HCT116 (cell line): ENCODE data around the gene FAM171A2. TPM values are rescaled to one million over a fixed set of nuclear protein-coding genes. Genes with fewer than 3 reads are reported as not detected.

Experiments used
- ATAC-seq: fragments of 200-7000 bp; cut with Tn5 transposase; 2 replicates; pipeline ENCODE4 v1.9.1; 2020; ENCODE audit warnings: mild to moderate bottlenecking, moderate library complexity
- BruUV-seq: library from RNA; stranded (reverse); fragments of 400-500 nt; replicated peaks from 2 replicates; lab custom pipeline; 2021; lab: Mats Ljungman, UMichigan
- CTCF ChIA-PET: fragments of 300-600 bp; sonication (Branson Sonifier 250); formaldehyde crosslinking; loops from one replicate; lab custom pipeline; 2021; ENCODE audit warnings: antibody characterized with exemption; lab: Charles Lee
- POLR2A ChIA-PET: fragments of 300-600, 350-600 bp; sonication (Branson Sonifier 250); formaldehyde crosslinking; loops from one replicate; lab custom pipeline; 2021; ENCODE audit warnings: antibody characterized with exemption; lab: Charles Lee
- RAD21 ChIA-PET, 2 experiments: fragments of 300-600 bp; sonication (Branson Sonifier 250); formaldehyde crosslinking; loops; one replicate each; lab custom pipeline; 2023; ENCODE audit warnings: low total read pairs in 2 of 2; ENCODE audit not compliant: uncharacterized antibody in 2 of 2, unreplicated experiment in 2 of 2, low non-redundant PET in 1 of 2; lab: Charles Lee
- DNase-seq: peaks from one replicate; pipeline ENCODE4 v3.0.0-alpha.2; 2010; ENCODE audit warnings: low read depth, low spot score
- H2AFZ ChIP-seq: fragments of 200-600 bp; shearing (Covaris generic), sonication (generic); 2 replicates; pipeline ENCODE4 v1.6.1; 2017; ENCODE audit warnings: low read depth, mixed run types, mixed read lengths, antibody characterized with exemption, low read length; ENCODE audit not compliant: poor library complexity, severe bottlenecking
- H3K27ac ChIP-seq: 2 replicates; pipeline ENCODE4 v1.5.1; 2012; ENCODE audit warnings: low read depth, low read length
- H3K27me3 ChIP-seq: fragments of 200-600 bp; sonication (generic); 2 replicates; pipeline ENCODE4 v1.6.1; 2016; ENCODE audit warnings: mixed run types, low read length, mixed read lengths; ENCODE audit not compliant: insufficient read depth
- H3K36me3 ChIP-seq, 2 experiments: fragments of 200-500 bp in 1 of 2; fragments of 200-600 bp in 1 of 2; sonication (Bioruptor generic) in 1 of 2; sonication (generic) in 1 of 2; 2 replicates each; pipeline versions ENCODE4 v1.5.1 to v1.6.1; 2014 to 2016; ENCODE audit warnings: low read length in 2 of 2, inconsistent platforms in 1 of 2, mixed read lengths in 1 of 2, mixed run types in 1 of 2; ENCODE audit not compliant: insufficient read depth in 2 of 2, control insufficient read depth in 1 of 2
- H3K4me1 ChIP-seq, 2 experiments: fragments of 200-600 bp in 1 of 2; sonication (generic) in 1 of 2; 2 replicates each; pipeline versions ENCODE4 v1.5.1 to v1.6.1; 2012 to 2017; ENCODE audit warnings: low read length in 2 of 2, inconsistent platforms in 1 of 2, mild to moderate bottlenecking in 1 of 2, mixed read lengths in 1 of 2, mixed run types in 1 of 2, moderate library complexity in 1 of 2; ENCODE audit not compliant: insufficient read depth in 2 of 2, control insufficient read depth in 1 of 2
- H3K4me2 ChIP-seq: fragments of 200-600 bp; sonication (generic); 2 replicates; pipeline ENCODE4 v1.6.1; 2017; ENCODE audit warnings: mixed run types, low read length, mixed read lengths
- H3K4me3 ChIP-seq, 2 experiments: fragments of 200-600 bp in 1 of 2; sonication (generic) in 1 of 2; replicated peaks in 1 of 2; 2 replicates each; pipeline ENCODE4 v1.5.1; 2011 to 2016; ENCODE audit warnings: low read length in 2 of 2, control low read depth in 1 of 2, low read depth in 1 of 2, mild to moderate bottlenecking in 1 of 2, mixed read lengths in 1 of 2, mixed run types in 1 of 2
- H3K79me2 ChIP-seq: fragments of 200-600 bp; sonication (generic); 2 replicates; pipeline ENCODE4 v1.6.1; 2017; ENCODE audit warnings: mild to moderate bottlenecking, mixed run types, low read length, moderate library complexity, mixed read lengths; ENCODE audit not compliant: insufficient read depth
- H3K9ac ChIP-seq: fragments of 200-600 bp; sonication (generic); 2 replicates; pipeline ENCODE4 v1.6.1; 2016; ENCODE audit warnings: low read length, mixed read lengths
- H3K9me2 ChIP-seq: fragments of 200-600 bp; sonication (generic), shearing (Covaris generic); 2 replicates; pipeline ENCODE4 v1.6.1; 2017; ENCODE audit warnings: mixed run types, mild to moderate bottlenecking, moderate library complexity; ENCODE audit not compliant: insufficient read depth
- H3K9me3 ChIP-seq, 2 experiments: fragments of 200-500 bp in 1 of 2; fragments of 200-600 bp in 1 of 2; sonication (Bioruptor generic) in 1 of 2; sonication (generic) in 1 of 2; 2 replicates each; pipeline ENCODE4 v1.6.1; 2014 to 2017; ENCODE audit warnings: low read length in 2 of 2, mixed read lengths in 2 of 2, inconsistent platforms in 1 of 2, low read depth in 1 of 2, mild to moderate bottlenecking in 1 of 2, mixed run types in 1 of 2, moderate library complexity in 1 of 2; ENCODE audit not compliant: control insufficient read depth in 1 of 2, insufficient read depth in 1 of 2
- H4K20me1 ChIP-seq: fragments of 200-600 bp; sonication (generic), shearing (Covaris generic); 2 replicates; pipeline ENCODE4 v1.6.1; 2017; ENCODE audit warnings: mixed run types, mild to moderate bottlenecking, moderate library complexity; ENCODE audit not compliant: insufficient read depth
- CBX3 ChIP-seq: IDR thresholded peaks from 2 replicates; pipeline ENCODE4 v1.6.1; 2012; ENCODE audit warnings: low read depth
- CEBPB ChIP-seq: IDR thresholded peaks from 2 replicates; pipeline ENCODE4 v1.6.1; 2012; ENCODE audit warnings: low read depth
- ELF1 ChIP-seq: IDR thresholded peaks from 2 replicates; pipeline ENCODE4 v1.6.1; 2012; ENCODE audit warnings: low read depth, borderline replicate concordance
- EZH2 ChIP-seq: fragments of 200-600 bp; sonication (generic); IDR thresholded peaks from 2 replicates; pipeline ENCODE4 v1.6.1; 2017; ENCODE audit warnings: antibody characterized with exemption, mixed run types
- EZH2phosphoT487 ChIP-seq: fragments of 200-600 bp; IDR thresholded peaks from 2 replicates; pipeline ENCODE4 v1.6.1; 2018; ENCODE audit warnings: antibody characterized with exemption, borderline replicate concordance
- FOSL1 ChIP-seq: IDR thresholded peaks from 2 replicates; pipeline ENCODE4 v1.6.1; 2012; ENCODE audit warnings: low read depth
- POLR2A ChIP-seq: IDR thresholded peaks from 2 replicates; pipeline ENCODE4 v1.7.0; 2011; ENCODE audit warnings: borderline replicate concordance; ENCODE audit not compliant: insufficient read depth, insufficient read length; ENCODE audit errors: extremely low read depth
- POLR2AphosphoS5 ChIP-seq: IDR thresholded peaks from 2 replicates; pipeline ENCODE4 v1.6.1; 2011; ENCODE audit warnings: mild to moderate bottlenecking, low read depth, low read length, moderate library complexity
- RAD21 ChIP-seq: IDR thresholded peaks from 2 replicates; pipeline ENCODE4 v1.6.1; 2012; ENCODE audit warnings: low read depth, mild to moderate bottlenecking
- SIN3A ChIP-seq: IDR thresholded peaks from 2 replicates; pipeline ENCODE4 v1.6.1; 2012; ENCODE audit warnings: low read depth
- TCF7L2 ChIP-seq: IDR thresholded peaks from 2 replicates; pipeline ENCODE4 v1.7.0; 2011; ENCODE audit warnings: borderline replicate concordance, inconsistent platforms; ENCODE audit not compliant: insufficient read depth, insufficient read length; ENCODE audit errors: extremely low read depth
- YY1 ChIP-seq: IDR thresholded peaks from 2 replicates; pipeline ENCODE4 v1.6.1; 2011; ENCODE audit warnings: low read length, low read depth, moderate library complexity, mild to moderate bottlenecking; ENCODE audit not compliant: insufficient replicate concordance; ENCODE audit errors: extremely low read depth
- ZFX ChIP-seq: fragments of 450-650 bp; IDR thresholded peaks from 2 replicates; pipeline ENCODE4 v1.6.1; 2017
- intact Hi-C: fragments of 100-400 bp; cut with micrococcal nuclease; formaldehyde crosslinking; loops from 2 replicates; pipeline ENCODE4 v1.10.0; 2022
- total RNA-seq: library from RNA; stranded (reverse); gene quantifications from one replicate; pipeline ENCODE4 v1.2.1, GENCODE V29; 2021; ENCODE audit not compliant: unreplicated experiment
- TF ChIP-seq, protein P1 (sequence below), 3 experiments: fragments of 200-600 bp in 1 of 3; sonication (generic) in 1 of 3; IDR thresholded peaks in 2 of 3; conservative IDR thresholded peaks in 1 of 3; 2 replicates each; pipeline ENCODE4 v1.5.1; 2012 to 2017; ENCODE audit warnings: low read depth in 2 of 3, low read length in 2 of 3, antibody characterized with exemption in 1 of 3, borderline replicate concordance in 1 of 3, control low read depth in 1 of 3, mild to moderate bottlenecking in 1 of 3, mixed read lengths in 1 of 3, mixed run types in 1 of 3, moderate library complexity in 1 of 3; ENCODE audit not compliant: insufficient read depth in 1 of 3
- TF ChIP-seq, protein P2 (sequence below): IDR thresholded peaks from 2 replicates; pipeline ENCODE4 v1.6.1; 2012; ENCODE audit warnings: low read depth
- TF ChIP-seq, protein P3 (sequence below): IDR thresholded peaks from 2 replicates; pipeline ENCODE4 v1.6.1; 2012

FAM171A2 gene
- total RNA-seq, 1 experiment from 2014 or later, result 18.0 TPM

DNA sequence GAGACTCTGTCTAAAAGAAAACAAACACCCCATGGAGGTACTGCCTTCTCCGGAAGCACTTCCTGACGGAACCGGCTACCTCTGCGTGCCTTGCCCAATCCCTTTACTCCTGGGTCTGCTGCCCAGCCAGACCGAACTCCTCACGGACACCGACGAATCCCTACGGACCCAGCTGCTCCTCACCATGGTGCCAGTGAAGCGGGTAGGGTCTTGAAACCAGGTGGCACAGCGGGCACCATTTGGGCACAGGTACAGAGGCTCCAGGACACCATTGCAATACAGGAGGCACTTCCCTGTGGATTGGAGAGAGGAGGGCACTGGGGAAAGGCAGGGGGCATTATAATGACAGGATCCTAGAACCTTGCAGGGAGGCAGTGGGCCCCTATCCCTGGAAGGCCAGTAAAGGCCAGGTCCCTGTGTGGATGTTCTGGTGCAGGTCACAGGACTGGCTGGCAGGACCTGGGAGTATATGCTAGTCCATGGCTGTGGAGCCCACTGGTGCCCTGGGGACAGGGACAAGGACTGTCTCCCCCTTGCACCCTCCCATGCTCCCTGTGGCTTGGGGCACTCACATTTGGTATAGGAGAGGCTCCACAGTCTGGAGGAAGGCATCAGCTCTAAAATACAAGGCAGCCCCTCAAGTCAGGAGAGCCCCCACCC, 41.3 kb downstream of the FAM171A2 start:
- no peaks in the 10 kb centered on the region for H3K27me3 ChIP-seq
- no peak for ATAC-seq
- H3K4me1 ChIP-seq, result peaks cover 1 to 17% of the 10 kb centered on the region in 2 experiments; a peak in 3 of 4 replicates
- CTCF ChIA-PET, result no interaction called here
- intact Hi-C loops, result no loop called here
- no peaks in the 10 kb centered on the region for H3K9me2 ChIP-seq
- H2AFZ ChIP-seq, result no peak overlapping the region
- H3K36me3 ChIP-seq, result peaks cover 19 to 33% of the 10 kb centered on the region in 2 experiments; a peak in 3 of 4 replicates
- H3K27ac ChIP-seq, result no peak overlapping the region; the same call in 1 of the 2 replicates
- DNase-seq, result no peak
- TF ChIP-seq YY1 (no peak), SIN3A (no peak), EZH2phosphoT487 (no peak), FOSL1 (no peak), ELF1 (no peak), CEBPB (no peak), EZH2 (no peak), TCF7L2 (no peak), RAD21 (no peak), ZFX (no peak), CBX3 (no peak), POLR2A (no peak), POLR2AphosphoS5 (no peak)
- TF ChIP-seq, protein P1, sequence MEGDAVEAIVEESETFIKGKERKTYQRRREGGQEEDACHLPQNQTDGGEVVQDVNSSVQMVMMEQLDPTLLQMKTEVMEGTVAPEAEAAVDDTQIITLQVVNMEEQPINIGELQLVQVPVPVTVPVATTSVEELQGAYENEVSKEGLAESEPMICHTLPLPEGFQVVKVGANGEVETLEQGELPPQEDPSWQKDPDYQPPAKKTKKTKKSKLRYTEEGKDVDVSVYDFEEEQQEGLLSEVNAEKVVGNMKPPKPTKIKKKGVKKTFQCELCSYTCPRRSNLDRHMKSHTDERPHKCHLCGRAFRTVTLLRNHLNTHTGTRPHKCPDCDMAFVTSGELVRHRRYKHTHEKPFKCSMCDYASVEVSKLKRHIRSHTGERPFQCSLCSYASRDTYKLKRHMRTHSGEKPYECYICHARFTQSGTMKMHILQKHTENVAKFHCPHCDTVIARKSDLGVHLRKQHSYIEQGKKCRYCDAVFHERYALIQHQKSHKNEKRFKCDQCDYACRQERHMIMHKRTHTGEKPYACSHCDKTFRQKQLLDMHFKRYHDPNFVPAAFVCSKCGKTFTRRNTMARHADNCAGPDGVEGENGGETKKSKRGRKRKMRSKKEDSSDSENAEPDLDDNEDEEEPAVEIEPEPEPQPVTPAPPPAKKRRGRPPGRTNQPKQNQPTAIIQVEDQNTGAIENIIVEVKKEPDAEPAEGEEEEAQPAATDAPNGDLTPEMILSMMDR (IDR thresholded peaks at IDR 0.05 in 2 of 3, conservative IDR thresholded peaks at IDR 0.05 in 1 of 3; ENCODE audit: borderline replicate concordance in 1 of 3, insufficient read depth in 1 of 3, low read depth in 2 of 3, low read length in 2 of 3), result no peak
- TF ChIP-seq, protein P2, sequence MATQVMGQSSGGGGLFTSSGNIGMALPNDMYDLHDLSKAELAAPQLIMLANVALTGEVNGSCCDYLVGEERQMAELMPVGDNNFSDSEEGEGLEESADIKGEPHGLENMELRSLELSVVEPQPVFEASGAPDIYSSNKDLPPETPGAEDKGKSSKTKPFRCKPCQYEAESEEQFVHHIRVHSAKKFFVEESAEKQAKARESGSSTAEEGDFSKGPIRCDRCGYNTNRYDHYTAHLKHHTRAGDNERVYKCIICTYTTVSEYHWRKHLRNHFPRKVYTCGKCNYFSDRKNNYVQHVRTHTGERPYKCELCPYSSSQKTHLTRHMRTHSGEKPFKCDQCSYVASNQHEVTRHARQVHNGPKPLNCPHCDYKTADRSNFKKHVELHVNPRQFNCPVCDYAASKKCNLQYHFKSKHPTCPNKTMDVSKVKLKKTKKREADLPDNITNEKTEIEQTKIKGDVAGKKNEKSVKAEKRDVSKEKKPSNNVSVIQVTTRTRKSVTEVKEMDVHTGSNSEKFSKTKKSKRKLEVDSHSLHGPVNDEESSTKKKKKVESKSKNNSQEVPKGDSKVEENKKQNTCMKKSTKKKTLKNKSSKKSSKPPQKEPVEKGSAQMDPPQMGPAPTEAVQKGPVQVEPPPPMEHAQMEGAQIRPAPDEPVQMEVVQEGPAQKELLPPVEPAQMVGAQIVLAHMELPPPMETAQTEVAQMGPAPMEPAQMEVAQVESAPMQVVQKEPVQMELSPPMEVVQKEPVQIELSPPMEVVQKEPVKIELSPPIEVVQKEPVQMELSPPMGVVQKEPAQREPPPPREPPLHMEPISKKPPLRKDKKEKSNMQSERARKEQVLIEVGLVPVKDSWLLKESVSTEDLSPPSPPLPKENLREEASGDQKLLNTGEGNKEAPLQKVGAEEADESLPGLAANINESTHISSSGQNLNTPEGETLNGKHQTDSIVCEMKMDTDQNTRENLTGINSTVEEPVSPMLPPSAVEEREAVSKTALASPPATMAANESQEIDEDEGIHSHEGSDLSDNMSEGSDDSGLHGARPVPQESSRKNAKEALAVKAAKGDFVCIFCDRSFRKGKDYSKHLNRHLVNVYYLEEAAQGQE, result no peak
- TF ChIP-seq, protein P3, sequence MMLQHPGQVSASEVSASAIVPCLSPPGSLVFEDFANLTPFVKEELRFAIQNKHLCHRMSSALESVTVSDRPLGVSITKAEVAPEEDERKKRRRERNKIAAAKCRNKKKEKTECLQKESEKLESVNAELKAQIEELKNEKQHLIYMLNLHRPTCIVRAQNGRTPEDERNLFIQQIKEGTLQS, result no peak
- RAD21 ChIA-PET, result no interaction called here
- no peak overlapping the region for H3K9ac ChIP-seq
- H3K4me3 ChIP-seq, result no peak overlapping the region
- H3K4me2 ChIP-seq, result peak overlapping the region; percentile 77; the same call in 1 of the 2 replicates
- H3K9me3 ChIP-seq, result no peaks in the 10 kb centered on the region
- POLR2A ChIA-PET, result no interaction called here
- H4K20me1 ChIP-seq, result no peaks in the 10 kb centered on the region
- BruUV-seq, result no TSS peak
- H3K79me2 ChIP-seq, result peaks cover 55% of the 10 kb centered on the region
